Left cardiac atrium (tissue), 4 donors: ENCODE results near the gene ORC3. TPM values are rescaled to one million over a fixed set of nuclear protein-coding genes. Genes with fewer than 3 reads are reported as not detected.
"Not testable (repeated sequence)": the region's sequence is repeated elsewhere in the genome, so short reads cannot be mapped to it uniquely, and the experiment has no call there.

Experiments used
- ATAC-seq, 2 donors: fragments of 200-7000 bp; cut with Tn5 transposase; one replicate each; pipeline ENCODE4 v1.9.1; 2020; ENCODE audit warnings: mild to moderate bottlenecking in 2 of 2, moderate library complexity in 2 of 2
- DNase-seq: peaks from one replicate; pipeline ENCODE4 v3.0.0-alpha.2; 2020
- intact Hi-C, 2 donors: fragments of 100-400 bp; cut with DNase I; formaldehyde crosslinking; loops; one replicate each; pipeline versions ENCODE4 v1.14.1 to v1.15.1; 2022 to 2023
- total RNA-seq, 2 donors: library from RNA; stranded (reverse); fragmentation: NEBNext Ultra II Directional; extraction: Animal tissue kit (Norgen Biotek cat#: 25700); gene quantifications; one replicate each; pipeline ENCODE4 v1.2.1, GENCODE V29; 2021
- donor health status: DM: no; HTN: yes; CAD: no.
- donor health status: DM: no; HTN: yes; CAD: no; lungs with severe emphysema.
- donor health status: DM: yes; HTN: yes; CAD: no.
- donor health status: Dilated cardiomyopathy.

Gene ORC3
- total RNA-seq, 2 donors from 2014 or later: 18.5 to 21.2 TPM

- ATAC-seq (peak in 1 of 2 donors; percentile 8), DNase-seq (no peak)
- intact Hi-C loops: loop anchor here in 1 of 2 donors (10.0 kb wide), 1 partner anchor 106 kb away; no protein-coding TSS in a partner anchor
Measured at GRCh38 chr6:87588756-87589407, 1.1 kb upstream of the ORC3 start.

GRCh38 chr6:87590417-87590880, 514 bp downstream of the ORC3 start:
- intact Hi-C loops: no loop called here
- no peak for ATAC-seq

GRCh38 chr6:87590990-87591389, 1.1 kb downstream of the ORC3 start:
- intact Hi-C loops: no loop called here

More at GRCh38 chr6:87590417-87590880, 514 bp downstream of the ORC3 start:
- DNase-seq: no peak

GRCh38 chr6:87600576-87600975, 10.6 kb downstream of the ORC3 start:
- no peak for ATAC-seq
- no peak for DNase-seq
- intact Hi-C loops: no loop called here

More at GRCh38 chr6:87590990-87591389, 1.1 kb downstream of the ORC3 start:
- ATAC-seq: no peak
- DNase-seq: no peak

- intact Hi-C loops: no loop called here
- no peak for ATAC-seq
Measured at GRCh38 chr6:87606199-87606598, 16.3 kb downstream of the ORC3 start.

GRCh38 chr6:87608802-87609201, 18.9 kb downstream of the ORC3 start:
- intact Hi-C loops: no loop called here
- ATAC-seq (no peak), DNase-seq (no peak)

More at GRCh38 chr6:87606199-87606598, 16.3 kb downstream of the ORC3 start:
- no peak for DNase-seq

GRCh38 chr6:87613018-87613417, 23.1 kb downstream of the ORC3 start:
- intact Hi-C loops, ATAC-seq, DNase-seq: not testable (repeated sequence)

GRCh38 chr6:87617405-87617804, 27.5 kb downstream of the ORC3 start:
- intact Hi-C loops: no loop called here
- DNase-seq (no peak), ATAC-seq (peak in 1 of 2 donors; percentile 41)

GRCh38 chr6:87618531-87618930, 28.6 kb downstream of the ORC3 start:
- DNase-seq: no peak
- ATAC-seq: no peak
- intact Hi-C loops: no loop called here

- ATAC-seq: no peak
- intact Hi-C loops: no loop called here
- DNase-seq: no peak
Measured at GRCh38 chr6:87623248-87623647, 33.3 kb downstream of the ORC3 start.

GRCh38 chr6:87628424-87628823, 38.5 kb downstream of the ORC3 start:
- intact Hi-C loops: no loop called here
- DNase-seq (no peak), ATAC-seq (no peak)

- no peak for DNase-seq
- ATAC-seq: no peak
- intact Hi-C loops: no loop called here
Measured at GRCh38 chr6:87628881-87629280, 38.9 kb downstream of the ORC3 start.

- intact Hi-C loops: no loop called here
- ATAC-seq (no peak), DNase-seq (no peak)
Measured at GRCh38 chr6:87630746-87631145, 40.8 kb downstream of the ORC3 start.

GRCh38 chr6:87633851-87634250, 43.9 kb downstream of the ORC3 start:
- intact Hi-C loops: no loop called here
- DNase-seq (no peak), ATAC-seq (no peak)

GRCh38 chr6:87636315-87636714, 46.4 kb downstream of the ORC3 start:
- intact Hi-C loops: no loop called here
- DNase-seq (no peak), ATAC-seq (no peak)

- intact Hi-C loops: no loop called here
Measured at GRCh38 chr6:87637106-87637505, 47.2 kb downstream of the ORC3 start.

GRCh38 chr6:87639373-87639772, 49.4 kb downstream of the ORC3 start:
- intact Hi-C loops: no loop called here
- no peak for ATAC-seq
- no peak for DNase-seq

More at GRCh38 chr6:87637106-87637505, 47.2 kb downstream of the ORC3 start:
- ATAC-seq (no peak), DNase-seq (no peak)

GRCh38 chr6:87641065-87641692, 51.2 kb downstream of the ORC3 start:
- DNase-seq (no peak), ATAC-seq (no peak)
- intact Hi-C loops: no loop called here

GRCh38 chr6:87645080-87645479, 55.1 kb downstream of the ORC3 start:
- ATAC-seq (no peak), DNase-seq (no peak)
- intact Hi-C loops: no loop called here

- ATAC-seq (no peak), DNase-seq (no peak)
- intact Hi-C loops: no loop called here
Measured at GRCh38 chr6:87653074-87653962, 63.4 kb downstream of the ORC3 start.
